ENCODE results near the gene HSD17B1. TPM values are rescaled to one million over a fixed set of nuclear protein-coding genes. Genes with fewer than 3 reads are reported as not detected.
A peak's percentile ranks its signal among the peaks of the same experiment; 100 is the strongest.

Gene HSD17B1
- total and polyA plus RNA-seq, 7 experiments from 2014 or later = 0.39 to 2.2 (median 1.4) TPM

GRCh38 chr17:42578282-42578869, 25.7 kb downstream of the HSD17B1 start:
- H3K27me3 Mint-ChIP-seq = no peaks in the 10 kb centered on the region
- POLR2A ChIA-PET = interaction anchor here (0.7 to 4.2 kb wide), 17 partner anchors 8 to 782 kb away, joined by 3 to 28 read pairs (median 4); partner anchors contain the start of genes COASY, MLX, NAGLU and RETREG3
- H3K4me1 Mint-ChIP-seq = peaks cover 17 to 49% (median 37%) of the 10 kb centered on the region in 7 donors

GRCh38 chr17:42579794-42580551, 27.2 kb downstream of the HSD17B1 start:
- Histone ChIP-seq H3K27ac (ENCODE audit: low read depth, low read length) (no peak overlapping the region), H3K4me3 (ENCODE audit: low read length) (no peak overlapping the region), H3K36me3 (ENCODE audit: control insufficient read depth in 2 of 3, insufficient read depth in 3 of 3, low read length in 3 of 3) (peaks cover 7 to 56% (median 19%) of the 10 kb centered on the region in 3 experiments), H3K9me3 (ENCODE audit: control insufficient read depth in 2 of 3, low read length in 3 of 3) (no peaks in the 10 kb centered on the region), H3K27me3 (ENCODE audit: control insufficient read depth in 2 of 2, insufficient read depth in 2 of 2, low read length in 2 of 2) (no peaks in the 10 kb centered on the region), H3K4me1 (ENCODE audit: control insufficient read depth in 2 of 2, insufficient read depth in 2 of 2, low read length in 2 of 2) (peaks cover 9 to 12% of the 10 kb centered on the region in 2 donors)
- Mint-ChIP-seq H3K4me3 (peak overlapping the region in 8 of 10 donors; percentile 0 to 66 (median 30)), H3K27ac (peak overlapping the region in 7 of 9 donors; percentile 4 to 74 (median 17)), H3K27me3 (no peaks in the 10 kb centered on the region), H3K36me3 (peaks cover 0 to 22% (median 10%) of the 10 kb centered on the region in 5 donors), H3K4me1 (peaks cover 17 to 40% (median 35%) of the 10 kb centered on the region in 7 donors), H3K9me3 (no peaks in the 10 kb centered on the region)
- ATAC-seq (no peak), DNase-seq (no peak)
- intact Hi-C loops (cut with micrococcal nuclease) = loop anchor here (5.0 kb wide), 2 partner anchors 167 to 417 kb away; partner anchors contain the start of genes EZH1 (in 1 of the 2) and RPL27 (in 1 of the 2)
- ChIA-PET POLR2A (interaction anchor here (1.3 to 4.2 kb wide), 2 partner anchors 12 to 29 kb away, joined by 4 to 28 read pairs; partner anchors contain the start of genes RETREG3 and TUBG1), CTCF (interaction anchor here (0.9 to 2.9 kb wide), 3 partner anchors 16 to 184 kb away, joined by 4 to 30 read pairs (median 17); no protein-coding TSS in a partner anchor)

More at GRCh38 chr17:42578282-42578869, 25.7 kb downstream of the HSD17B1 start:
- Histone ChIP-seq H3K4me3 (ENCODE audit: low read length) (peak overlapping the region; percentile 96), H3K27me3 (ENCODE audit: control insufficient read depth in 2 of 2, insufficient read depth in 2 of 2, low read length in 2 of 2) (no peaks in the 10 kb centered on the region), H3K9me3 (ENCODE audit: control insufficient read depth in 2 of 3, low read length in 3 of 3) (no peaks in the 10 kb centered on the region), H3K36me3 (ENCODE audit: control insufficient read depth in 2 of 3, insufficient read depth in 3 of 3, low read length in 3 of 3) (peaks cover 12 to 56% (median 14%) of the 10 kb centered on the region in 3 experiments), H3K27ac (ENCODE audit: low read depth, low read length) (peak overlapping the region; percentile 87), H3K4me1 (ENCODE audit: control insufficient read depth in 2 of 2, insufficient read depth in 2 of 2, low read length in 2 of 2) (peaks cover 9 to 12% of the 10 kb centered on the region in 2 donors)
- Mint-ChIP-seq H3K4me3 (peak overlapping the region; percentile 86 to 100 (median 96)), H3K36me3 (peaks cover 4 to 28% (median 14%) of the 10 kb centered on the region in 5 donors), H3K9me3 (no peaks in the 10 kb centered on the region), H3K27ac (peak overlapping the region; percentile 86 to 99 (median 96))
- peak; percentile 66 for ATAC-seq
- DNase-seq = peak; percentile 46 to 69 (median 63)
- CTCF ChIA-PET = interaction anchor here (0.6 to 2.9 kb wide), 28 partner anchors 8 to 984 kb away, joined by 3 to 30 read pairs (median 4); partner anchors contain the start of genes PLEKHH3, RETREG3, RPL27 and TUBG1
- intact Hi-C loops (cut with micrococcal nuclease) = loop anchor here (1.0 to 5.0 kb wide), 8 partner anchors 16 to 419 kb away; partner anchors contain the start of genes RETREG3 (in 2 of the 2), TUBG1 (in 2 of the 2), BECN1 (in 1 of the 2) and COASY (in 1 of the 2)

DNA sequence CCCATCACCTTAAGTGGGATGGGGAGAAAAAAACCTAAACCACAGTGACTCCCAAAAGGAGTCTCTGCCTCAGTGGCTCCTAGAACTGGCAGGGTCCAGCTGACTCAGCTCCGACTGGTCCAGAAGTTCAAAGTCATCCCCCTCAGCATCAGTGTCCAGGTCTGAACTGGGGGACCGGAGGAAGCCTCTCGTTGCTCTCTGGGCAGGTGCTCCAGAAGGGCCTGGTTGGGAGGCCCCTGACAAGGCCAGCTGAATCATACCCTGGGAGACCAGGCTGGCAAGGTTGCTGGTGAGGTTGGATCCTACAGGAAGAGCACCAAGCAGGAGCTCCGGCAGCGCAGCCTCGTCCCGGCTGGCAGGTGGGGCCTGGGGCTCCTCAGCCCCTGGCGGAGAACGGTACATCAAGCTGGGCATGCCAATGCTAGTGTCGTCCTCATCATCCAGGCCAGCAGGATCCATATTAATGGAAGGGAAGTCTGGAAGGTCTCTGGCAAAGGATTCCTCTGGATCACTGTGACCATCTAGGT, 29.1 kb downstream of the HSD17B1 start:
- Mint-ChIP-seq H3K9me3 (no peaks in the 10 kb centered on the region), H3K27me3 (no peaks in the 10 kb centered on the region), H3K27ac (no peak overlapping the region), H3K4me1 (peaks cover 17 to 30% (median 27%) of the 10 kb centered on the region in 7 donors), H3K4me3 (no peak overlapping the region), H3K36me3 (peaks cover 0 to 34% (median 15%) of the 10 kb centered on the region in 5 donors)
- ATAC-seq = no peak
- no peak for DNase-seq
- Histone ChIP-seq H3K4me3 (ENCODE audit: low read length) (no peak overlapping the region), H3K27me3 (ENCODE audit: control insufficient read depth in 2 of 2, insufficient read depth in 2 of 2, low read length in 2 of 2) (no peaks in the 10 kb centered on the region), H3K36me3 (ENCODE audit: control insufficient read depth in 2 of 3, insufficient read depth in 3 of 3, low read length in 3 of 3) (peaks cover 24 to 71% (median 35%) of the 10 kb centered on the region in 3 experiments), H3K27ac (ENCODE audit: low read depth, low read length) (no peak overlapping the region), H3K4me1 (ENCODE audit: control insufficient read depth in 2 of 2, insufficient read depth in 2 of 2, low read length in 2 of 2) (peaks cover 9 to 12% of the 10 kb centered on the region in 2 donors), H3K9me3 (ENCODE audit: control insufficient read depth in 2 of 3, low read length in 3 of 3) (no peaks in the 10 kb centered on the region)
- CTCF ChIA-PET = interaction anchor here (0.8 to 1.0 kb wide), 2 partner anchors 9 to 26 kb away, joined by 3 read pairs; no protein-coding TSS in a partner anchor
- POLR2A ChIA-PET = interaction anchor here (0.8 kb wide), 1 partner anchor 14 kb away, joined by 3 read pairs; the partner anchor contains the start of gene MLX
- intact Hi-C loops (cut with micrococcal nuclease) = no loop called here

DNA sequence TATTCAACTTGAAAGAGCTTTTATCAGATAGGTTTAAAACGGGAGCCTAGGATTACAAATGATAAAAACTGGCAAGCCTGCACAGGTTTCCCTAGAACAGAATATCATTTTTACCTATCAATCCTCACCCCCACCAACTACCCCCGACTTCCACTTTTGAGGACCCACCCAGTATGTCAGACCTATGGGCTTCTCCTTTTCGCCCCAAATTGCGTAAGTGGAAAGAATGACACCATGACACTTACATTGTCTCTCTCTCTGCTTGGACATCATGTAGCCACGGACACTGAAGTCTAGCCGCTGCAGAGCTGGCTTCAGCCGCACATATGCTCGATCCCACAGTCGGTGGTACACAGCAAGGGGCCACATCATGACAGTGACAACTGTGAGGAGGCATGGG, 32.2 kb downstream of the HSD17B1 start:
- ATAC-seq (peak; percentile 49), DNase-seq (no peak)
- H3K9me3 ChIP-seq (ENCODE audit: control insufficient read depth in 2 of 3, low read length in 3 of 3) = no peaks in the 10 kb centered on the region
- Mint-ChIP-seq H3K4me1 (peaks cover 4 to 19% (median 8%) of the 10 kb centered on the region in 7 donors), H3K4me3 (no peak overlapping the region), H3K27ac (no peak overlapping the region), H3K27me3 (no peaks in the 10 kb centered on the region), H3K9me3 (peaks cover 0 to 1% (median 0%) of the 10 kb centered on the region in 11 donors), H3K36me3 (peaks cover 9 to 52% (median 19%) of the 10 kb centered on the region in 5 donors)
- intact Hi-C loops (cut with micrococcal nuclease) = no loop called here
- H3K4me1 ChIP-seq (ENCODE audit: control insufficient read depth in 2 of 2, insufficient read depth in 2 of 2, low read length in 2 of 2) = no peaks in the 10 kb centered on the region
- ChIA-PET POLR2A (interaction anchor here (2.1 kb wide), 1 partner anchor 24 kb away, joined by 5 read pairs; the partner anchor contains the start of genes RETREG3 and TUBG1), CTCF (interaction anchor here (0.7 kb wide), 1 partner anchor 231 kb away, joined by 3 read pairs; no protein-coding TSS in a partner anchor)
- H3K4me3 ChIP-seq (ENCODE audit: low read length) = no peak overlapping the region
- no peaks in the 10 kb centered on the region for H3K27me3 ChIP-seq (ENCODE audit: control insufficient read depth in 2 of 2, insufficient read depth in 2 of 2, low read length in 2 of 2)
- H3K36me3 ChIP-seq (ENCODE audit: control insufficient read depth in 2 of 3, insufficient read depth in 3 of 3, low read length in 3 of 3) = peaks cover 33 to 94% (median 41%) of the 10 kb centered on the region in 3 experiments
- no peak overlapping the region for H3K27ac ChIP-seq (ENCODE audit: low read depth, low read length)

DNA sequence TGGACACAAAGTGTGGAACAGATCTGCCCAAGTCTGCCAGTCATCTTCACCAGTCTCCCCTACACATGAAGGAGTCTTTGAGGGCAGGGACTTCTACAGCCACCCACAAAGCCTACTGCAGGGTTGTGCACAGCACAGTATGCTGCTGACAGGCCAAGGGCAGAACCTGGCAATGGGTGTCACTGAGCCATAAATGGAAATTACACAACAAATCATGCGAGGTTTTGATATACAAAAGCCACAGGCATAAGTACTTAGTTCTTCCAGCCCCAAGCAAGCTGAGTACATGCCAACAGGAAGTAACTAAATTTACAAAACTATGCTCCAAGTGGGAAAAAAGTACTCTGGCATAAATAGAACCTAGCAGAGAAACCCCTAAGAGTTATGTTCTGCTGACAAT, 32.6 kb downstream of the HSD17B1 start:
- ChIA-PET POLR2A (interaction anchor here (2.1 kb wide), 1 partner anchor 24 kb away, joined by 5 read pairs; the partner anchor contains the start of genes RETREG3 and TUBG1), CTCF (no interaction called here)
- Histone ChIP-seq H3K9me3 (ENCODE audit: control insufficient read depth in 2 of 3, low read length in 3 of 3) (no peaks in the 10 kb centered on the region), H3K36me3 (ENCODE audit: control insufficient read depth in 2 of 3, insufficient read depth in 3 of 3, low read length in 3 of 3) (peaks cover 33 to 94% (median 41%) of the 10 kb centered on the region in 3 experiments), H3K4me1 (ENCODE audit: control insufficient read depth in 2 of 2, insufficient read depth in 2 of 2, low read length in 2 of 2) (no peaks in the 10 kb centered on the region), H3K4me3 (ENCODE audit: low read length) (no peak overlapping the region), H3K27me3 (ENCODE audit: control insufficient read depth in 2 of 2, insufficient read depth in 2 of 2, low read length in 2 of 2) (no peaks in the 10 kb centered on the region), H3K27ac (ENCODE audit: low read depth, low read length) (no peak overlapping the region)
- ATAC-seq = no peak
- no peak for DNase-seq
- no peak overlapping the region for H3K27ac Mint-ChIP-seq
- H3K27me3 Mint-ChIP-seq = no peaks in the 10 kb centered on the region
- intact Hi-C loops (cut with micrococcal nuclease) = no loop called here
- H3K9me3 Mint-ChIP-seq = peaks cover 0 to 1% (median 0%) of the 10 kb centered on the region in 11 donors
- peaks cover 4 to 15% (median 8%) of the 10 kb centered on the region in 7 donors for H3K4me1 Mint-ChIP-seq
- no peak overlapping the region for H3K4me3 Mint-ChIP-seq
- peaks cover 9 to 47% (median 21%) of the 10 kb centered on the region in 5 donors for H3K36me3 Mint-ChIP-seq

All from naive thymus-derived CD4-positive, alpha-beta T cell (primary cell).